Keratinocyte (primary cell): Measurements from ENCODE around the gene MEIOC. TPM values are rescaled to one million over a fixed set of nuclear protein-coding genes. Genes with fewer than 3 reads are reported as not detected.
"Not testable (repeated sequence)": the region's sequence is repeated elsewhere in the genome, so short reads cannot be mapped to it uniquely, and the experiment has no call there.

Experiments used
- DNase-seq: peaks from one replicate; pipeline ENCODE4 v3.0.0-alpha.2; 2011; ENCODE audit warnings: low read depth, missing footprints, low spot score
- FAIRE-seq: peaks from 2 replicates; lab custom pipeline; 2011; peaks lifted over from hg19 to GRCh38; lab: Jason Lieb, UNC
- H2AFZ ChIP-seq: 2 replicates; pipeline ENCODE4 v1.6.0; 2012; ENCODE audit warnings: low read length, control low read depth, inconsistent platforms; ENCODE audit not compliant: control insufficient read depth
- H3K27ac ChIP-seq: 2 replicates; pipeline ENCODE4 v1.5.1; 2011; ENCODE audit warnings: low read length; ENCODE audit not compliant: control insufficient read depth, insufficient read depth
- H3K27me3 ChIP-seq: 3 replicates; pipeline ENCODE4 v1.6.0; 2011; ENCODE audit warnings: low read length; ENCODE audit not compliant: control insufficient read depth, insufficient read depth; ENCODE audit errors: extremely low read depth
- H3K36me3 ChIP-seq, 2 experiments: 2 replicates in 1 of 2; 3 replicates in 1 of 2; pipeline ENCODE4 v1.5.1; 2011; ENCODE audit warnings: low read length in 2 of 2, mild to moderate bottlenecking in 1 of 2; ENCODE audit not compliant: control insufficient read depth in 2 of 2, insufficient read depth in 2 of 2; ENCODE audit errors: extremely low read depth in 1 of 2
- H3K4me1 ChIP-seq: 3 replicates; pipeline ENCODE4 v1.5.1; 2011; ENCODE audit warnings: low read length; ENCODE audit not compliant: control insufficient read depth, insufficient read depth; ENCODE audit errors: extremely low read depth
- H3K4me2 ChIP-seq: 3 replicates; pipeline ENCODE4 v1.6.0; 2011; ENCODE audit warnings: low read depth, low read length; ENCODE audit not compliant: control insufficient read depth, insufficient read depth; ENCODE audit errors: extremely low read depth
- H3K4me3 ChIP-seq, 3 experiments: fragments of 200-600 bp in 1 of 3; sonication (generic) in 1 of 3; 2 replicates in 2 of 3; 3 replicates in 1 of 3; pipeline ENCODE4 v1.5.1; 2011 to 2016; ENCODE audit warnings: low read length in 3 of 3, mild to moderate bottlenecking in 3 of 3, control low read depth in 2 of 3, inconsistent platforms in 1 of 3, low read depth in 1 of 3, mixed read lengths in 1 of 3, mixed run types in 1 of 3, moderate library complexity in 1 of 3; ENCODE audit not compliant: control insufficient read depth in 2 of 3, insufficient read depth in 2 of 3; ENCODE audit errors: extremely low read depth in 1 of 3
- H3K79me2 ChIP-seq: 2 replicates; pipeline ENCODE4 v1.6.0; 2012; ENCODE audit warnings: low read length; ENCODE audit not compliant: control insufficient read depth, insufficient read depth
- H3K9ac ChIP-seq: 3 replicates; pipeline ENCODE4 v1.6.0; 2011; ENCODE audit warnings: low read length; ENCODE audit not compliant: control insufficient read depth, insufficient read depth; ENCODE audit errors: extremely low read depth
- H3K9me1 ChIP-seq: 3 replicates; pipeline ENCODE4 v1.6.0; 2011; ENCODE audit warnings: low read length; ENCODE audit not compliant: control insufficient read depth, insufficient read depth; ENCODE audit errors: extremely low read depth
- H3K9me3 ChIP-seq: 2 replicates; pipeline ENCODE4 v1.5.1; 2012; ENCODE audit warnings: low read depth, low read length; ENCODE audit not compliant: control insufficient read depth
- H4K20me1 ChIP-seq: 3 replicates; pipeline ENCODE4 v1.6.0; 2011; ENCODE audit warnings: low read length; ENCODE audit not compliant: control insufficient read depth, insufficient read depth; ENCODE audit errors: extremely low read depth
- CTCF ChIP-seq, 3 experiments: IDR thresholded peaks in 1 of 3; conservative IDR thresholded peaks in 1 of 3; optimal IDR thresholded peaks in 1 of 3; 2 replicates in 2 of 3; 3 replicates in 1 of 3; pipeline versions ENCODE3 to v1.5.1; 2011; ENCODE audit warnings: low read length in 3 of 3, mild to moderate bottlenecking in 3 of 3, moderate library complexity in 2 of 3, control low read depth in 1 of 3, inconsistent platforms in 1 of 3; ENCODE audit not compliant: insufficient read depth in 2 of 3; ENCODE audit errors: extremely low read depth in 1 of 3
- EZH2 ChIP-seq: IDR thresholded peaks from one replicate; pipeline ENCODE4 v1.6.1; 2012; ENCODE audit warnings: inconsistent platforms, mild to moderate bottlenecking, low read length, moderate library complexity
- dilution Hi-C: fragments of 300-500 bp; cut with MboI; formaldehyde crosslinking; loops from one replicate; pipeline ENCODE4 v1.7.0; 2020; ENCODE audit warnings: low sequenced_read_pairs; ENCODE audit not compliant: extremely low pct_ligation_motif_present
- polyA plus RNA-seq, 5 experiments: library from polyadenylated mRNA; depleted of rRNA in 3 of 5; stranded (reverse) in 3 of 5; stranded (forward) in 1 of 5; unstranded in 1 of 5; fragments of >200 nt; gene quantifications; 1 replicate in 1 of 5; 2 replicates in 3 of 5; 3 replicates in 1 of 5; pipeline versions ENCODE4 v1.2.1 to v1.2.3, GENCODE V29; 2011 to 2012; ENCODE audit warnings: missing spikeins in 2 of 5, low read depth in 1 of 5, low replicate concordance in 1 of 5

The MEIOC gene
- polyA plus RNA-seq, 1 donor (not counting 4 experiments of a cell fraction or from before 2014, with no cell fraction given): 0.03 TPM

GRCh38 chr17:44677136-44677535 is 20.9 kb downstream of the MEIOC start:
- H3K36me3 ChIP-seq: peaks cover 12 to 14% of the 10 kb centered on the region in 2 experiments
- no peak overlapping the region for H3K9ac ChIP-seq
- no peak overlapping the region for H3K4me3 ChIP-seq
- no peak overlapping the region for H3K4me2 ChIP-seq
- no peak overlapping the region for H3K27ac ChIP-seq
- TF ChIP-seq EZH2 (no peak), CTCF (optimal IDR thresholded peaks at IDR 0.05 in 1 of 3, IDR thresholded peaks at IDR 0.05 in 1 of 3, conservative IDR thresholded peaks at IDR 0.05 in 1 of 3; ENCODE audit: extremely low read depth in 1 of 3, insufficient read depth in 2 of 3, low read length in 3 of 3) (no peak)
- H2AFZ ChIP-seq: no peak overlapping the region
- no peak for DNase-seq
- H3K9me1 ChIP-seq: no peaks in the 10 kb centered on the region
- no peaks in the 10 kb centered on the region for H3K4me1 ChIP-seq
- H3K27me3 ChIP-seq: no peaks in the 10 kb centered on the region
- no peaks in the 10 kb centered on the region for H3K9me3 ChIP-seq
- no peak for FAIRE-seq
- H4K20me1 ChIP-seq: no peaks in the 10 kb centered on the region
- no peaks in the 10 kb centered on the region for H3K79me2 ChIP-seq
- dilution Hi-C loops: no loop called here

- dilution Hi-C loops, H3K9me1 ChIP-seq, H4K20me1 ChIP-seq, H3K27ac ChIP-seq, DNase-seq, H3K9me3 ChIP-seq, H3K4me3 ChIP-seq, H3K4me1 ChIP-seq, H3K27me3 ChIP-seq, H2AFZ ChIP-seq, H3K9ac ChIP-seq, FAIRE-seq, H3K4me2 ChIP-seq: not testable (repeated sequence)
- Histone ChIP-seq H3K79me2 (peaks cover 24% of the 10 kb centered on the region), H3K36me3 (peaks cover 21 to 31% of the 10 kb centered on the region in 2 experiments)
Observed at GRCh38 chr17:44683303-44683702, 27.0 kb downstream of the MEIOC start.

- TF ChIP-seq EZH2 (no peak), CTCF (optimal IDR thresholded peaks at IDR 0.05 in 1 of 3, IDR thresholded peaks at IDR 0.05 in 1 of 3, conservative IDR thresholded peaks at IDR 0.05 in 1 of 3; ENCODE audit: extremely low read depth in 1 of 3, insufficient read depth in 2 of 3, low read length in 3 of 3) (no peak)
- DNase-seq (no peak), FAIRE-seq (no peak)
- H3K4me3 ChIP-seq: no peak overlapping the region
- H4K20me1 ChIP-seq: no peaks in the 10 kb centered on the region
- H3K9me1 ChIP-seq: peaks cover 7% of the 10 kb centered on the region
- H3K9ac ChIP-seq: no peak overlapping the region
- dilution Hi-C loops: no loop called here
- no peaks in the 10 kb centered on the region for H3K9me3 ChIP-seq
- H3K79me2 ChIP-seq: peaks cover 36% of the 10 kb centered on the region
- H3K27me3 ChIP-seq: no peaks in the 10 kb centered on the region
- H3K27ac ChIP-seq: no peak overlapping the region
- H3K4me1 ChIP-seq: peaks cover 19% of the 10 kb centered on the region
- no peak overlapping the region for H3K4me2 ChIP-seq
- H2AFZ ChIP-seq: no peak overlapping the region
- H3K36me3 ChIP-seq: peaks cover 9 to 16% of the 10 kb centered on the region in 2 experiments
Observed at GRCh38 chr17:44687756-44688155, 31.5 kb downstream of the MEIOC start.
